GM12891 (cell line): ENCODE measurements around the gene CCDC157.

Experiments
- POLR2A ChIP-seq: IDR thresholded peaks from 2 replicates; pipeline ENCODE4 v1.6.1; 2011; ENCODE audit warnings: low read depth, low read length, control low read depth
- POLR2AphosphoS5 ChIP-seq: IDR thresholded peaks from 2 replicates; pipeline ENCODE4 v1.6.1; 2011; ENCODE audit warnings: low read depth, low read length, control low read depth
- TAF1 ChIP-seq: IDR thresholded peaks from 2 replicates; pipeline ENCODE4 v1.6.1; 2011; ENCODE audit warnings: low read depth, low read length, control low read depth

DNA sequence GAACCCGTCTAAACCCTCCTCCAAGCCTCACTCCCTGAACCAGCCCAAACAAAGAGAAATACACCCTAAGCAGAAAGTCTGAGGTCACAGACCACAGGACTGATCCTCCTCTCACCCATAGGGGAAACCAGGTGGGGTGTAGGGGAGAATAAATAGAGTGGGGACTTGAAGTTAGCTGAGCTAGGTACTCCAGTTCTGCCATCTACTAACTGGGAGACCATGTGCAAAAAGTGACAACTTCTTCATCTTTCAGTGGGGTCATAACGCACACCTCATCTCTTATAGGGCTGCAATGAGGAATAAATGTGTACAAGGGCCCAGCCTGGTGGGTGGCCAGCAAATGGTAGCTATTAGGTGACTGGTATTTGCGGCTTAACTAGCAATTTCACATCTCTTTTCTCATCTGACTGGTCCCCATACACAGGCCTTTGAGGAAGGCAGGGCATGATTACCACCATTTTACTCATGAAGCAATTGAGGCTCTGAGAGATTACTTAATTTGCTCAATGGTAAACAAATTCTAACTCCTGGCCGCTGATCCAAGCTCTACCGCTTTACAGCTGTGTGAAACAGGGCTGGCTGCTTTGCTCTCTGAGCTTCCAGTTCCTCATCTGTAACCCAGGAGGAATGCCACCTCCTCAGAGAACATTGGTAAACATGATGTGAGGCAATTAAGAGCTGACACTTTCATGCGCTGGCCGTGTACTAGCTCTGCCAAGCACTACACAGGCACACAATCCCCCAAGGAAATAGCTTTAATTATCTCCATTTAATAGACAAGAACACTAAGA lies 46.7 kb upstream of the CCDC157 start:
- TF ChIP-seq POLR2AphosphoS5: no peak
- no peak for TF ChIP-seq POLR2A
- TF ChIP-seq TAF1: no peak
